Adipocyte (in vitro differentiated cells): ENCODE data around the gene HLA-DQA1.
A peak's percentile ranks its signal among the peaks of the same experiment; 100 is the strongest.

ENCODE experiments used
- DNase-seq: peaks from one replicate; pipeline ENCODE4 v3.0.0-alpha.2; 2015; ENCODE audit warnings: low read depth
- H3K27me3 ChIP-seq: replicated peaks from 2 replicates; pipeline ENCODE4 v1.7.0; 2013; ENCODE audit warnings: mild to moderate bottlenecking, low read length, moderate library complexity; ENCODE audit not compliant: control insufficient read depth, insufficient read depth
- H3K36me3 ChIP-seq: 2 replicates; pipeline ENCODE4 v1.7.0; 2013; ENCODE audit warnings: low read length, mild to moderate bottlenecking, moderate library complexity; ENCODE audit not compliant: control insufficient read depth, insufficient read depth, severe bottlenecking
- H3K4me1 ChIP-seq: 2 replicates; pipeline ENCODE4 v1.7.0; 2013; ENCODE audit warnings: mild to moderate bottlenecking, low read length, moderate library complexity; ENCODE audit not compliant: control insufficient read depth, insufficient read depth
- H3K4me3 ChIP-seq: 2 replicates; pipeline ENCODE4 v1.7.0; 2013; ENCODE audit warnings: mild to moderate bottlenecking, low read length, moderate library complexity
- H3K9ac ChIP-seq: 2 replicates; pipeline ENCODE4 v1.7.0; 2013; ENCODE audit warnings: mild to moderate bottlenecking, low read length, moderate library complexity
- H3K9me3 ChIP-seq: 2 replicates; pipeline ENCODE4 v1.7.0; 2013; ENCODE audit warnings: mild to moderate bottlenecking, low read length, moderate library complexity; ENCODE audit not compliant: control insufficient read depth

Gene HLA-DQA1

DNA sequence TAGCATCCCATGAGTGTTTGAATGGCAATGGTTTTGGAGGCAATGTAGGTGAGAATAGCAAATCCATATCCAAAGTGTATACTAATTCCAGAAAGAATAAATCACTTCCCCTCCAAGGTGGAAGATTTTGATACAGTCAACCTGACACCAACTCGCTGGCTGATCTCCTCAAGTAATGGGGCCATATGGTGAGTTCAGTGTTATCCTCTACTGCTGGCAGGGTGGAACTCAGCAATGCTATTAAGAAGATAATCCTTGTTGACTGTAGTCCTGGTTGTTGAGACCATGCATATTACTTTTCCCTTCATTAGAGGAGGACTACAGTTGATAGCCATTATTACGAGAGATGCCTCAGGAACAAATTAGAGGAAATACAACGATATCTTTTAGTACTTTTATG, 47.0 kb downstream of the HLA-DQA1 start:
- Histone ChIP-seq H3K9me3 (no peaks in the 10 kb centered on the region), H3K4me3 (no peak overlapping the region), H3K9ac (no peak overlapping the region), H3K36me3 (no peaks in the 10 kb centered on the region), H3K27me3 (peaks cover 35% of the 10 kb centered on the region), H3K4me1 (no peaks in the 10 kb centered on the region)
- no peak for DNase-seq

DNA sequence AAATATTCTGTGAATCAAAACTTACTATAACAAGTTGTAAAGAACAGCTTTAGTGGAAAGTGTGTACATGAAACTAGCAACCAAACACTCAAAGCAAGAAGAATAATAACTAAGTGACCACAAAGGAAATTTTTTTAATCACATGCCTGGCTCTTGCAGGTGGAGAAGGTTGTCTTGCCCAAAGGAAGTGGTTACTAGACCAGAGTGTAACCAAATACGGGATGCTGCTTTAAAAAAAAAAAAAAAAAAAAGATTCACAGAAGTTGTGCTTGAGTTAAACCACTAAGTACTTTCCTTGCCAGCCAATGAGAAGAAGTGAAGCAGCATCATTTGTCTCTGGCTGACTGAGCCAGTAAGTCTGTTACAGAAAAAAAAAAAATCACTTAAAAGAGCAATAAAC, 48.4 kb downstream of the HLA-DQA1 start:
- Histone ChIP-seq H3K9ac (no peak overlapping the region), H3K4me3 (no peak overlapping the region), H3K9me3 (no peaks in the 10 kb centered on the region), H3K4me1 (no peaks in the 10 kb centered on the region), H3K36me3 (no peaks in the 10 kb centered on the region), H3K27me3 (peaks cover 35% of the 10 kb centered on the region)
- no peak for DNase-seq

DNA sequence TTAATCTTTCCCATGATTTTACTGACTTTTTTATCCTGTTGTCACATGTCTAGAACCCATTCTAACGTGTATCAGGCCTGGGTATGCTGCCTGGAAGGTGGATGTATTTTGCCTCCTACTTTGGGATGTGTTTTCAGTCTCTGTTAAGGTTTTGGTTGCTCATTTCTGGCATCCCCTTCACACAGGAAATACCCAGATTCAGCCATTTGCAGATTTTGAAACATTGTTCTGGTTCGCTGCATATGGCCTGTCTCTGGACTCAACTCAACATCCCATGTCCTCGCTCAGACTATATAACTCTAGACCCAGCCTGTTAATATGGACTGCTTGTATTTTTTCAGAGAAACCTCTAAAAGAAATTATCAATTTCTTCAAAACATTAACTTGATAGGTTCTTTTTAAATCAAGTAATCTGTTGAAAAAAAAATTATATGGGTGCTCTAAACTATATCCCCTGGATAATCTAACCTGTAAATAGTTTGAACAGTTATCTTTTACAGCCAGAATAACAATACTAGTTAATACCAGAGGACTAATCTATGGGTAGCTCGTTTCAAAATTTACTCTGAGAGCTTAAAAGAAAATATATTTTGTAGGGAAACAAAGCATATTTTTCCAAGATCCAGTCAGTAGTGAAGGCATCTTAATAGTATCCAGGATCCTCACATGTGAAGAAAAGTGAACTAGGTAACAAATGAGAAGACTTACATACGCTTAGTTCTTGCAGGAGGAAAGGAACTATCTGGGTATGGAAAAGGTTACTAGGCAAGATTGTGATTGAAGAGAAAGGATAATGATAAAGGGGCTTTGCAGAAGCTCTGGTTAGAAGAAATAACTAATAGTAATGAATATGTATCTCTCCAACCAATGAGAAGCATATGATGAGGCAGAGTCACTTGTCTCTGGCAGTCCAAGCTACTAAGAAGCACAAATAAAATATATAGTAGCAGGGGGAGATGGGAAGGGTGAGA, 52.6 kb downstream of the HLA-DQA1 start:
- Histone ChIP-seq H3K4me3 (no peak overlapping the region), H3K27me3 (peaks cover 9% of the 10 kb centered on the region), H3K9me3 (peaks cover 5% of the 10 kb centered on the region), H3K36me3 (no peaks in the 10 kb centered on the region), H3K9ac (no peak overlapping the region), H3K4me1 (no peaks in the 10 kb centered on the region)
- DNase-seq: peak; percentile 23

DNA sequence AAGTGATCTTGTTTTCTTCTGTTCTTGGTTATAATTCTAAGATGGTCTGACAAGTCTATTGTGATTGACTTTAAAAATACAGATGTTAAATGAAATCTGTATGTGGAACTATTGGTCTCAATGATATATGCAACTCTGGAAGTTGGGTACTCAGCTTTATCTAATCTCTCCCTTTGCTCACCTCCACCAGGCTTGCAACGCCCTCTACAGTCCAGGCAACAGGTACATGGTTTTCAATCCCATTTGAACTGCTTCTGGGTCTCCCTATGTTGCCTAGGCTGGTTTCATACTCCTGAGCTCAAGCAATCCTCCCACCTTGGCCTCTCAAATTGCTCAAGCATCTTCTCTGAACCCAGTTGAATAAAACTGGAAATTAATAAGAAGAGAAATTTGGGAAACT, 54.8 kb downstream of the HLA-DQA1 start:
- Histone ChIP-seq H3K4me1 (no peaks in the 10 kb centered on the region), H3K36me3 (no peaks in the 10 kb centered on the region), H3K4me3 (no peak overlapping the region), H3K9ac (no peak overlapping the region), H3K9me3 (peaks cover 5% of the 10 kb centered on the region), H3K27me3 (peaks cover 10% of the 10 kb centered on the region)
- no peak for DNase-seq
